GM10266 (cell line): ENCODE data around the gene PLAC1.

Source experiments
- DNase-seq: peaks from one replicate; pipeline ENCODE4 v3.0.0; 2012; ENCODE audit errors: extremely low spot score
- TF ChIP-seq, protein P1 (sequence below): IDR thresholded peaks from 2 replicates; pipeline ENCODE4 v1.5.1; 2012; ENCODE audit warnings: mild to moderate bottlenecking, low read depth; ENCODE audit not compliant: control insufficient read depth, insufficient read depth; ENCODE audit errors: missing control alignments

PLAC1 gene

GRCh38 chrX:134533952-134534351 is 124.3 kb downstream of the PLAC1 start:
- no peak for DNase-seq

DNA sequence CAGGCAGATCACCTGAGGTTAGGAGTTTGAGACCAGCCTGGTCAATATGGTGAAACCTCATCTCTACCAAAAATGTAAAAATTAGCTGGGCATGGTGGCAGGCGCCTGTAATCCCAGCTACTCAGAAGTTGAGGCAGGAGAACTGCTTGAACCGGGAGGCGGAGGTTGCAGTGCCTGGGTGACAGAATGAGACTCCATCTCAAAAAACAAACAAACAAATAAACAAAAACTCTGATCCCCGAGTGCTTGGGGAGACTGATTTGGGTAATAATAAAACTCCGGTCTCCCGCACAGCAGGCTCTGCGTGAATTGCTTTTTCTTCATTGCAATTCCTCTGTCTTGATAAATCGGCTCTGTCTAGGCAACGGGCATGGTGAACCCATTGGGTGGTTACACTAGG is 124.9 kb downstream of the PLAC1 start:
- TF ChIP-seq, protein P1, sequence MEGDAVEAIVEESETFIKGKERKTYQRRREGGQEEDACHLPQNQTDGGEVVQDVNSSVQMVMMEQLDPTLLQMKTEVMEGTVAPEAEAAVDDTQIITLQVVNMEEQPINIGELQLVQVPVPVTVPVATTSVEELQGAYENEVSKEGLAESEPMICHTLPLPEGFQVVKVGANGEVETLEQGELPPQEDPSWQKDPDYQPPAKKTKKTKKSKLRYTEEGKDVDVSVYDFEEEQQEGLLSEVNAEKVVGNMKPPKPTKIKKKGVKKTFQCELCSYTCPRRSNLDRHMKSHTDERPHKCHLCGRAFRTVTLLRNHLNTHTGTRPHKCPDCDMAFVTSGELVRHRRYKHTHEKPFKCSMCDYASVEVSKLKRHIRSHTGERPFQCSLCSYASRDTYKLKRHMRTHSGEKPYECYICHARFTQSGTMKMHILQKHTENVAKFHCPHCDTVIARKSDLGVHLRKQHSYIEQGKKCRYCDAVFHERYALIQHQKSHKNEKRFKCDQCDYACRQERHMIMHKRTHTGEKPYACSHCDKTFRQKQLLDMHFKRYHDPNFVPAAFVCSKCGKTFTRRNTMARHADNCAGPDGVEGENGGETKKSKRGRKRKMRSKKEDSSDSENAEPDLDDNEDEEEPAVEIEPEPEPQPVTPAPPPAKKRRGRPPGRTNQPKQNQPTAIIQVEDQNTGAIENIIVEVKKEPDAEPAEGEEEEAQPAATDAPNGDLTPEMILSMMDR, result no peak

More at GRCh38 chrX:134533952-134534351, 124.3 kb downstream of the PLAC1 start:
- TF ChIP-seq, protein P1, result no peak

DNA sequence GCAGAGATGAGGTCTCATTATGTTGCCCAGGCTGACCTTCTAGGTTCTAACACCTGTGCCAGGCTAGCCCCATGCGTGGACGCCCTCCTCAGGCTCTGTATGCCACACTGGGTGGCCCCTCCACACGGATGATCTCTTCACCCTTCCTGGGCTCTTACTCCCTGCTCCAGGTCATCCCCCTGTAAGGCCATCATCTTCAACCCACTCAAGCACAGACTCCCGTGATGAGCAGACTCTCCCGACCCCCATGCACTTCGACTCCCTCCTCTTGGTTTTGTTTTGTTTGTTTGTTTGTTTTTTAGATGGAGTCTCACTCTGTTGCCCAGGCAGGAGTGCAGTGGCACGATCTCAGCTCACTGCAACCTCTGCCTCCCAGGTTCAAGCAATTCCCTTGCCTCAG is 127.4 kb downstream of the PLAC1 start:
- TF ChIP-seq, protein P1, result no peak
- DNase-seq, result no peak

More for the DNA sequence above, 124.9 kb downstream of the PLAC1 start:
- no peak for DNase-seq

DNA sequence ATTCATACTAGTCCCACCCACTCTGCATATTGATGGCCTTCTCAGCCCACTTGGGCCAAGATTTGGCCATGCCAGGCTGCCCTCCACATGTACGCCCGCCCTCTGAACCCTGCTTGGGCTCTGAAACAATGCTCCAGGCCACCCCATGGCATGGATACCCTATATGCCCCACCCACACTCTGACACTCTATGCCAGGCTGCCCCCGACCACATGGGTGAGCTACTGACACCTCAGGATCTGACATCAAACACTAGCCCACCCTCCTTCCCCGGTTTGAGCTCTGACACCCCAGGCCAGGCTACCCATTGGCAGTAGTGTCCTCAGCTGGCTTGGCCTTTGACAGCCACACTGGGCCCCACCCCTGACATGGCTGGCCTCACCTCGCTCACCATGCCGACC is 128.8 kb downstream of the PLAC1 start:
- no peak for DNase-seq
- TF ChIP-seq, protein P1, result no peak

DNA sequence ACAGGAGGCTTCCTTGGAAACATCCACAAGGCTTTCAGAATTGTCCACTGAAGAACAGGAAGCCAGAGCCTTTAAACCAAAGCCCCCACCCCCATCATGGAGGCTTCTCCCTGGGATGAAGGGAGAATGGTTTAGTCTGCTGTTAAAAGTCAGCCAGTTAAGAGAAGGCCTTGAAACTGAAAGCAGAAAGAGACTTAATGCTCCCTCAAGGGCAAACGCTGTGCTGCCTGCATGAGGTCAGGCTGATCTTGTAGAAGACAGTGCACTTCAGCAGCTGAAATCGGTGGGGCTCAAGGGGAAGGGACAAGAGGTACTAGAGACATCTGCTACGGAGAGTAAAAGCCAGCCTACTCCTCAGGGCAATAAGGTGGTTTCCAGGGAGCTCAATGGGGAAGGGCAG is 129.3 kb downstream of the PLAC1 start:
- no peak for DNase-seq
- TF ChIP-seq, protein P1, result no peak

- TF ChIP-seq, protein P1, result no peak
- no peak for DNase-seq
Observed at GRCh38 chrX:134526399-134526798, 131.9 kb downstream of the PLAC1 start.

GRCh38 chrX:134525086-134525792 is 133.0 kb downstream of the PLAC1 start:
- no peak for DNase-seq
- TF ChIP-seq, protein P1, result no peak
